GM21723 (cell line): ENCODE data around the gene MAB21L2.

ENCODE experiments used
- ATAC-seq: cut with Tn5 transposase; IDR thresholded peaks from one replicate; pipeline ENCODE4 v1.9.1; 2021; ENCODE audit warnings: mild to moderate bottlenecking, moderate library complexity; ENCODE audit not compliant: unreplicated experiment

MAB21L2 gene

GRCh38 chr4:150574678-150575077 is 7.3 kb upstream of the MAB21L2 start:
- no peak for ATAC-seq

GRCh38 chr4:150577796-150578195 is 4.2 kb upstream of the MAB21L2 start:
- no peak for ATAC-seq

- no peak for ATAC-seq
Measured at GRCh38 chr4:150578745-150579501, 3.0 kb upstream of the MAB21L2 start.

GRCh38 chr4:150579551-150580234 is 2.3 kb upstream of the MAB21L2 start:
- ATAC-seq: no peak

- ATAC-seq: no peak
Measured at GRCh38 chr4:150580306-150580705, 1.6 kb upstream of the MAB21L2 start.

- no peak for ATAC-seq
Measured at GRCh38 chr4:150581056-150581605, 820 bp upstream of the MAB21L2 start.

- no peak for ATAC-seq
Measured at GRCh38 chr4:150581641-150582051, 305 bp upstream of the MAB21L2 start.

GRCh38 chr4:150582873-150583286 is 929 bp downstream of the MAB21L2 start:
- no peak for ATAC-seq

- ATAC-seq: no peak
Measured at GRCh38 chr4:150583287-150584110, 1.5 kb downstream of the MAB21L2 start.

- ATAC-seq: no peak
Measured at GRCh38 chr4:150584111-150584915, 2.4 kb downstream of the MAB21L2 start.

- no peak for ATAC-seq
Measured at GRCh38 chr4:150585611-150586010, 3.7 kb downstream of the MAB21L2 start.

- ATAC-seq: no peak
Measured at GRCh38 chr4:150586162-150586810, 4.3 kb downstream of the MAB21L2 start.

GRCh38 chr4:150588316-150588715 is 6.4 kb downstream of the MAB21L2 start:
- no peak for ATAC-seq

GRCh38 chr4:150589157-150589556 is 7.2 kb downstream of the MAB21L2 start:
- no peak for ATAC-seq

GRCh38 chr4:150590631-150591030 is 8.7 kb downstream of the MAB21L2 start:
- no peak for ATAC-seq

GRCh38 chr4:150591406-150591805 is 9.5 kb downstream of the MAB21L2 start:
- no peak for ATAC-seq

- no peak for ATAC-seq
Measured at GRCh38 chr4:150591904-150592303, 10.0 kb downstream of the MAB21L2 start.

GRCh38 chr4:150593996-150594395 is 12.0 kb downstream of the MAB21L2 start:
- ATAC-seq: no peak

GRCh38 chr4:150598909-150599308 is 17.0 kb downstream of the MAB21L2 start:
- no peak for ATAC-seq

GRCh38 chr4:150599547-150599946 is 17.6 kb downstream of the MAB21L2 start:
- no peak for ATAC-seq
